K562 (cell line): ENCODE data around the gene RIPPLY3. TPM values are rescaled to one million over a fixed set of nuclear protein-coding genes. Genes with fewer than 3 reads are reported as not detected.

Experiments
- ATAC-seq: fragments of 200-7000 bp; cut with Tn5 transposase; 3 replicates; pipeline ENCODE4 v1.9.1; 2020; ENCODE audit warnings: moderate library complexity
- BruUV-seq: library from RNA; stranded (reverse); fragments of 400-500 nt; replicated peaks from 2 replicates; lab custom pipeline; 2021; lab: Mats Ljungman, UMichigan
- CTCF ChIA-PET: fragments of 300-600 bp; formaldehyde crosslinking; extraction: SDS; loops from one replicate; lab custom pipeline; 2021; ENCODE audit warnings: low intra/inter-chr PET ratio; lab: Yijun Ruan, JAX
- POLR2A ChIA-PET: fragments of 300-600, 350-650 bp; sonication (Branson Sonifier 250); formaldehyde crosslinking; extraction: SDS; loops from one replicate; lab custom pipeline; 2021; ENCODE audit warnings: antibody characterized with exemption, inconsistent platforms; lab: Yijun Ruan, JAX
- DNase-seq, 4 experiments: peaks; one replicate each; pipeline versions ENCODE4 v3.0.0 to v3.0.0-alpha.2; 2011 to 2018; ENCODE audit warnings: low spot score in 3 of 4, mixed read lengths in 3 of 4; ENCODE audit errors: extremely low read depth in 1 of 4
- FAIRE-seq: peaks from 2 replicates; lab custom pipeline; 2011; peaks lifted over from hg19 to GRCh38; lab: Jason Lieb, UNC
- H2AFZ ChIP-seq: 2 replicates; pipeline ENCODE4 v1.6.0; 2011; ENCODE audit warnings: low read depth, low read length, control low read depth, inconsistent platforms
- H3K27ac ChIP-seq: fragments of 200-600 bp; 3 replicates; pipeline ENCODE4 v1.8.0; 2011; ENCODE audit warnings: low read depth, mild to moderate bottlenecking, control low read depth, inconsistent platforms, low read length, moderate library complexity, mixed read lengths; ENCODE audit errors: extremely low read depth
- H3K27me3 ChIP-seq, 2 experiments: fragments of 300-600 bp in 1 of 2; 2 replicates in 1 of 2; 3 replicates in 1 of 2; pipeline versions ENCODE4 v1.6.0 to v1.8.0; 2011; ENCODE audit warnings: inconsistent platforms in 2 of 2, low read length in 2 of 2, mild to moderate bottlenecking in 1 of 2, mixed read lengths in 1 of 2, moderate library complexity in 1 of 2; ENCODE audit not compliant: control insufficient read depth in 2 of 2, insufficient read depth in 2 of 2
- H3K36me3 ChIP-seq: fragments of 300-600 bp; 3 replicates; pipeline ENCODE4 v1.8.0; 2011; ENCODE audit warnings: mild to moderate bottlenecking, low read length, inconsistent platforms; ENCODE audit not compliant: control insufficient read depth, insufficient read depth
- H3K4me1 ChIP-seq, 2 experiments: fragments of 200-600 bp in 1 of 2; replicated peaks in 1 of 2; 2 replicates in 1 of 2; 3 replicates in 1 of 2; pipeline versions ENCODE4 v1.5.1 to v1.8.0; 2011; ENCODE audit warnings: inconsistent platforms in 2 of 2, low read length in 2 of 2, mild to moderate bottlenecking in 1 of 2, mixed read lengths in 1 of 2, moderate library complexity in 1 of 2; ENCODE audit not compliant: control insufficient read depth in 2 of 2, insufficient read depth in 2 of 2
- H3K4me2 ChIP-seq: 2 replicates; pipeline ENCODE4 v1.6.1; 2011; ENCODE audit warnings: low read length, control low read depth, inconsistent platforms, mixed read lengths; ENCODE audit not compliant: insufficient read depth
- H3K4me3 ChIP-seq: fragments of 200-600 bp; sonication (generic), shearing (Covaris generic); 2 replicates; pipeline ENCODE4 v1.5.1; 2016; ENCODE audit warnings: control low read depth, inconsistent platforms
- H3K79me2 ChIP-seq: fragments of 200-600 bp; 3 replicates; pipeline ENCODE4 v1.8.0; 2011; ENCODE audit warnings: low read length, inconsistent platforms; ENCODE audit not compliant: control insufficient read depth, insufficient read depth
- H3K9ac ChIP-seq, 2 experiments: 2 replicates each; pipeline versions ENCODE4 v1.6.0 to v1.6.1; 2011; ENCODE audit warnings: low read depth in 2 of 2, low read length in 2 of 2, control low read depth in 1 of 2, inconsistent platforms in 1 of 2, mild to moderate bottlenecking in 1 of 2, mixed read lengths in 1 of 2; ENCODE audit not compliant: insufficient read depth in 1 of 2
- H3K9me1 ChIP-seq: one replicate; pipeline ENCODE4 v1.6.0; 2011; ENCODE audit warnings: inconsistent platforms, mild to moderate bottlenecking, low read length, moderate library complexity; ENCODE audit not compliant: control insufficient read depth, insufficient read depth
- H3K9me3 ChIP-seq: replicated peaks from 2 replicates; pipeline ENCODE4 v1.5.1; 2011; ENCODE audit warnings: low read depth, low read length, inconsistent platforms; ENCODE audit not compliant: control insufficient read depth, insufficient read depth
- H4K20me1 ChIP-seq: replicated peaks from 2 replicates; pipeline ENCODE4 v1.6.1; 2011; ENCODE audit warnings: low read length, inconsistent platforms, mixed read lengths; ENCODE audit not compliant: control insufficient read depth, insufficient read depth
- ARNT ChIP-seq, 2 experiments: fragments of 450-650 bp; IDR thresholded peaks; 2 replicates each; pipeline ENCODE4 v1.6.1; 2016; ENCODE audit warnings: mild to moderate bottlenecking in 1 of 2
- BMI1 ChIP-seq: fragments of 150-350 bp; IDR thresholded peaks from 2 replicates; pipeline ENCODE4 v1.6.1; 2014; ENCODE audit warnings: low read length
- CBX1 ChIP-seq: sonication (generic); IDR thresholded peaks from 2 replicates; pipeline ENCODE4 v1.6.1; 2016; ENCODE audit warnings: antibody characterized with exemption, low read depth, mild to moderate bottlenecking
- CREBBP ChIP-seq: IDR thresholded peaks from one replicate; pipeline ENCODE4 v1.6.1; 2012; ENCODE audit warnings: low read depth, mild to moderate bottlenecking, control low read depth, inconsistent platforms, low read length
- ERF ChIP-seq: fragments of 450-650 bp; formaldehyde crosslinking; IDR thresholded peaks from 2 replicates; pipeline ENCODE4 v1.4.0; 2020; ENCODE audit warnings: mild to moderate bottlenecking, mixed read lengths
- HDAC6 ChIP-seq: IDR thresholded peaks from 2 replicates; pipeline ENCODE4 v1.6.1; 2012; ENCODE audit warnings: low read depth, mild to moderate bottlenecking, control low read depth, inconsistent platforms, low read length, moderate library complexity
- PHB ChIP-seq: fragments of 250-450 bp; sonication (Bioruptor Pico); IDR thresholded peaks from 2 replicates; pipeline ENCODE4 v1.5.0; 2021
- POLR2B ChIP-seq: fragments of 450-650 bp; IDR thresholded peaks from 2 replicates; pipeline ENCODE4 v1.6.1; 2018; ENCODE audit warnings: low read depth; ENCODE audit not compliant: partially characterized antibody
- SRSF3 ChIP-seq: fragments of 200-400 bp; formaldehyde crosslinking; IDR thresholded peaks from 2 replicates; pipeline ENCODE4 v1.6.1; 2016; ENCODE audit warnings: mild to moderate bottlenecking, low read length, moderate library complexity; ENCODE audit not compliant: insufficient read depth
- TAF7 ChIP-seq: fragments of 450-650 bp; IDR thresholded peaks from 2 replicates; pipeline ENCODE4 v1.6.1; 2016; ENCODE audit warnings: missing genetic modification characterization, missing compliant biosample characterization
- TBL1XR1 ChIP-seq, 2 experiments: IDR thresholded peaks; 2 replicates each; pipeline ENCODE4 v1.6.1; 2012; ENCODE audit warnings: improper control_type of control experiment in 2 of 2, low read length in 2 of 2, mild to moderate bottlenecking in 1 of 2
- TGIF2 ChIP-seq: sonication (generic); formaldehyde crosslinking; IDR thresholded peaks from 2 replicates; pipeline ENCODE4 v1.8.1; 2022; ENCODE audit warnings: mild to moderate bottlenecking, missing genetic modification reagents, moderate library complexity
- U2AF2 ChIP-seq: fragments of 200-400 bp; formaldehyde crosslinking; optimal IDR thresholded peaks from 2 replicates; pipeline ENCODE3; 2017; ENCODE audit warnings: low read depth, mild to moderate bottlenecking, low read length
- ZC3H4 ChIP-seq: sonication (generic); formaldehyde crosslinking; IDR thresholded peaks from 2 replicates; pipeline ENCODE4 v1.9.0; 2021; ENCODE audit warnings: missing genetic modification reagents, borderline replicate concordance
- WGBS: fragments of 100-300 bp; shearing (Covaris generic); methylation state at CpG from one replicate; pipeline ENCODE4 v1.1.6; 2016; ENCODE audit warnings: low coverage, mixed read lengths; ENCODE audit not compliant: insufficient coverage; ENCODE audit errors: missing lambda C conversion rate; 5-methylcytosine and 5-hydroxymethylcytosine counted together
- in situ Hi-C: fragments of 300-500 bp; cut with MboI; formaldehyde crosslinking; loops from 4 replicates; pipeline ENCODE4 v1.15.0; 2018; ENCODE audit warnings: inconsistent platforms, mixed read lengths
- intact Hi-C: fragments of 100-400 bp; cut with micrococcal nuclease; formaldehyde crosslinking; loops from 2 replicates; pipeline ENCODE4 v1.14.2; 2022
- polyA plus RNA-seq, 8 experiments: library from polyadenylated mRNA; depleted of rRNA in 4 of 8; stranded (reverse) in 5 of 8; unstranded in 3 of 8; fragments of >200 nt; fragmentation: Nextera tagmentation in 2 of 8; fragmentation: Illumina TruSeq in 1 of 8; extraction: Ambion mirVana in 2 of 8; extraction: Trizol in 1 of 8; gene quantifications; 2 replicates each; pipeline versions ENCODE4 v1.2.1 to v1.2.3, GENCODE V29; 2011 to 2014; ENCODE audit warnings: inconsistent platforms in 1 of 8, missing spikeins in 1 of 8
- total RNA-seq, 7 experiments: library from RNA; depleted of rRNA in 6 of 7; stranded (reverse); fragments of >200 nt in 6 of 7; fragmentation: Illumina TruSeq in 2 of 7; extraction: Trizol in 2 of 7; gene quantifications; 2 replicates each; pipeline versions ENCODE4 v1.2.1 to v1.2.3, GENCODE V29; 2011 to 2021; ENCODE audit warnings: low replicate concordance in 1 of 7
- TF ChIP-seq, protein P1 (sequence below): fragments of 250-450 bp; sonication (Bioruptor Pico); IDR thresholded peaks from 2 replicates; pipeline ENCODE4 v1.4.0; 2020
- TF ChIP-seq, protein P2 (sequence below), 3 experiments: fragments of 200-800 bp in 1 of 3; fragments of 250-450 bp in 1 of 3; fragments of 450-650 bp in 1 of 3; sonication (Bioruptor Pico) in 1 of 3; sonication (Bioruptor generic) in 1 of 3; formaldehyde crosslinking in 1 of 3; IDR thresholded peaks; 2 replicates each; pipeline versions ENCODE4 v1.6.1 to v1.8.0; 2016 to 2022; ENCODE audit warnings: mild to moderate bottlenecking in 2 of 3, missing genetic modification characterization in 2 of 3, missing compliant biosample characterization in 1 of 3, moderate library complexity in 1 of 3

The RIPPLY3 gene
- total and polyA plus RNA-seq, 9 of the 15 experiments (the other 6 are each of a cell fraction or from before 2014, with no cell fraction given), result not detected

GRCh38 chr21:36981049-36981391, 25.5 kb upstream of the RIPPLY3 start:
- no peaks in the 10 kb centered on the region for H3K79me2 ChIP-seq
- H2AFZ ChIP-seq, result no peak overlapping the region
- H3K9ac ChIP-seq, result no peak overlapping the region
- no TSS peak for BruUV-seq
- no peaks in the 10 kb centered on the region for H3K9me1 ChIP-seq
- no peaks in the 10 kb centered on the region for H3K9me3 ChIP-seq
- ChIA-PET CTCF (no interaction called here), POLR2A (no interaction called here)
- TF ChIP-seq TBL1XR1 (IDR thresholded peaks at IDR 0.05; ENCODE audit: low read length in 2 of 2) (no peak), TAF7 (tag) (no peak), ZC3H4 (no peak), CREBBP (no peak), U2AF2 (no peak), ARNT (IDR thresholded peaks at IDR 0.05) (no peak), BMI1 (no peak), ERF (CRISPR knock-in tag) (no peak), HDAC6 (no peak), PHB (CRISPR knock-in tag) (no peak), CBX1 (no peak), TGIF2 (CRISPR knock-in tag) (no peak), SRSF3 (no peak), POLR2B (no peak)
- TF ChIP-seq, protein P1, sequence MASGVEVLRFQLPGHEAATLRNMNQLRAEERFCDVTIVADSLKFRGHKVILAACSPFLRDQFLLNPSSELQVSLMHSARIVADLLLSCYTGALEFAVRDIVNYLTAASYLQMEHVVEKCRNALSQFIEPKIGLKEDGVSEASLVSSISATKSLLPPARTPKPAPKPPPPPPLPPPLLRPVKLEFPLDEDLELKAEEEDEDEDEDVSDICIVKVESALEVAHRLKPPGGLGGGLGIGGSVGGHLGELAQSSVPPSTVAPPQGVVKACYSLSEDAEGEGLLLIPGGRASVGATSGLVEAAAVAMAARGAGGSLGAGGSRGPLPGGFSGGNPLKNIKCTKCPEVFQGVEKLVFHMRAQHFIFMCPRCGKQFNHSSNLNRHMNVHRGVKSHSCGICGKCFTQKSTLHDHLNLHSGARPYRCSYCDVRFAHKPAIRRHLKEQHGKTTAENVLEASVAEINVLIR (CRISPR knock-in tag), result no peak
- TF ChIP-seq, protein P2, sequence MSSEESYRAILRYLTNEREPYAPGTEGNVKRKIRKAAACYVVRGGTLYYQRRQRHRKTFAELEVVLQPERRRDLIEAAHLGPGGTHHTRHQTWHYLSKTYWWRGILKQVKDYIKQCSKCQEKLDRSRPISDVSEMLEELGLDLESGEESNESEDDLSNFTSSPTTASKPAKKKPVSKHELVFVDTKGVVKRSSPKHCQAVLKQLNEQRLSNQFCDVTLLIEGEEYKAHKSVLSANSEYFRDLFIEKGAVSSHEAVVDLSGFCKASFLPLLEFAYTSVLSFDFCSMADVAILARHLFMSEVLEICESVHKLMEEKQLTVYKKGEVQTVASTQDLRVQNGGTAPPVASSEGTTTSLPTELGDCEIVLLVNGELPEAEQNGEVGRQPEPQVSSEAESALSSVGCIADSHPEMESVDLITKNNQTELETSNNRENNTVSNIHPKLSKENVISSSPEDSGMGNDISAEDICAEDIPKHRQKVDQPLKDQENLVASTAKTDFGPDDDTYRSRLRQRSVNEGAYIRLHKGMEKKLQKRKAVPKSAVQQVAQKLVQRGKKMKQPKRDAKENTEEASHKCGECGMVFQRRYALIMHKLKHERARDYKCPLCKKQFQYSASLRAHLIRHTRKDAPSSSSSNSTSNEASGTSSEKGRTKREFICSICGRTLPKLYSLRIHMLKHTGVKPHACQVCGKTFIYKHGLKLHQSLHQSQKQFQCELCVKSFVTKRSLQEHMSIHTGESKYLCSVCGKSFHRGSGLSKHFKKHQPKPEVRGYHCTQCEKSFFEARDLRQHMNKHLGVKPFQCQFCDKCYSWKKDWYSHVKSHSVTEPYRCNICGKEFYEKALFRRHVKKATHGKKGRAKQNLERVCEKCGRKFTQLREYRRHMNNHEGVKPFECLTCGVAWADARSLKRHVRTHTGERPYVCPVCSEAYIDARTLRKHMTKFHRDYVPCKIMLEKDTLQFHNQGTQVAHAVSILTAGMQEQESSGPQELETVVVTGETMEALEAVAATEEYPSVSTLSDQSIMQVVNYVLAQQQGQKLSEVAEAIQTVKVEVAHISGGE (CRISPR knock-in tag; IDR thresholded peaks at IDR 0.05), result no peak
- in situ Hi-C loops (no loop called here), intact Hi-C loops (no loop called here)
- H3K4me2 ChIP-seq, result no peak overlapping the region
- FAIRE-seq (no peak), DNase-seq (no peak), ATAC-seq (no peak)
- peaks cover 3 to 6% of the 10 kb centered on the region in 2 experiments; a peak in 3 of 5 replicates for H3K4me1 ChIP-seq
- H3K27ac ChIP-seq, result no peak overlapping the region
- no peak overlapping the region for H3K4me3 ChIP-seq
- WGBS, result 79% methylated on average over 2 of the region's 2 CpGs
- H3K27me3 ChIP-seq, result no peaks in the 10 kb centered on the region
- no peaks in the 10 kb centered on the region for H3K36me3 ChIP-seq
- H4K20me1 ChIP-seq, result no peaks in the 10 kb centered on the region
